Mucosa of stomach (tissue), 1 donor: ENCODE results near the gene NELL2.

ENCODE experiments used
- H3K27me3 ChIP-seq: one replicate; pipeline ENCODE4 v1.7.0; 2013; ENCODE audit warnings: mild to moderate bottlenecking, low read length; ENCODE audit not compliant: control insufficient read depth, insufficient read depth
- H3K36me3 ChIP-seq: one replicate; pipeline ENCODE4 v1.7.0; 2013; ENCODE audit warnings: low read length; ENCODE audit not compliant: control insufficient read depth, insufficient read depth
- H3K4me1 ChIP-seq: one replicate; pipeline ENCODE4 v1.7.0; 2013; ENCODE audit warnings: mild to moderate bottlenecking, low read length; ENCODE audit not compliant: control insufficient read depth, insufficient read depth
- H3K4me3 ChIP-seq: one replicate; pipeline ENCODE4 v1.7.0; 2013; ENCODE audit warnings: low read length
- H3K9ac ChIP-seq: one replicate; pipeline ENCODE4 v1.7.0; 2013; ENCODE audit warnings: mild to moderate bottlenecking, low read length, moderate library complexity
- H3K9me3 ChIP-seq: one replicate; pipeline ENCODE4 v1.7.0; 2013; ENCODE audit warnings: mild to moderate bottlenecking, low read length, moderate library complexity; ENCODE audit not compliant: control insufficient read depth
- donor health status: Pancreatic carcinoma.

Gene NELL2

DNA sequence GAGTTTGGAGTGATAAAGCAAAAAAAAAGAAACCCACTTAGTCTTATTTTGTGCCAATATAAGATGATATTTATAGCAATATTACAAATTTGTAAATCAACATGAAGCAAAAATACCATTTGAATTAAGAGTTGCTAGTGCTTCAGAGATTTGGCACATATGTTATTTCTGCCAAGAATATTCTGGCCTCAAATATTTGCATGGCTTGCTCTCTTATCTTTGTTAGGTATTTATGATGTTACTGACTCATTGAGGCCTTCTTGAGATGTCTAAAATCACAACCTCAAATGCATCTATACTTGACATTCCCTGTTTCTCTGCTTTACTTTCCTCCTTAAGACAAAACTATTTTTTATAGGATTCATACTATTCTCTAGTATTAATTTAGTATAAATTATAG, 301.5 kb downstream of the NELL2 start:
- no peaks in the 10 kb centered on the region for H3K27me3 ChIP-seq
- no peaks in the 10 kb centered on the region for H3K4me1 ChIP-seq
- H3K9ac ChIP-seq = no peak overlapping the region
- H3K36me3 ChIP-seq = no peaks in the 10 kb centered on the region
- no peaks in the 10 kb centered on the region for H3K9me3 ChIP-seq
- H3K4me3 ChIP-seq = no peak overlapping the region

DNA sequence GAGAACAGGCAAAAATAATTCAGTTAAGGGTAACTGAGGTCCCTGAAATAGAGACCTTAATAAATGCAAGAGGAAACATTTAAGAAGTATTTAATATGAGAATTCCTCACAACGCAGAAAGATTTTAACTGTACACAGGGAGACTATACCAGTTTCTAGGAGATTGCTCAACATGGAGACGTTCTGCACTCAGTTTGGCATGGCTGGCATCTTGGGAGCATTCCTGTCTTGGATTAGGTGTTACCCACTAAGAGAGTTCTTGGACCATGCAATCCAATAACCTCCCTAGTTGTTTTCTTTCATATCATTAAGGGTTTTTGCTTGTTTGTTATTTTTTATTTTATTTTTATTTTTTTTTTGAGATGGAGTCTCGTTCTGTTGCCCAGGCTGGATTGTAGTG, 302.4 kb downstream of the NELL2 start:
- Histone ChIP-seq H3K4me3 (no peak overlapping the region), H3K9ac (no peak overlapping the region), H3K27me3 (no peaks in the 10 kb centered on the region), H3K36me3 (no peaks in the 10 kb centered on the region), H3K4me1 (no peaks in the 10 kb centered on the region), H3K9me3 (no peaks in the 10 kb centered on the region)

DNA sequence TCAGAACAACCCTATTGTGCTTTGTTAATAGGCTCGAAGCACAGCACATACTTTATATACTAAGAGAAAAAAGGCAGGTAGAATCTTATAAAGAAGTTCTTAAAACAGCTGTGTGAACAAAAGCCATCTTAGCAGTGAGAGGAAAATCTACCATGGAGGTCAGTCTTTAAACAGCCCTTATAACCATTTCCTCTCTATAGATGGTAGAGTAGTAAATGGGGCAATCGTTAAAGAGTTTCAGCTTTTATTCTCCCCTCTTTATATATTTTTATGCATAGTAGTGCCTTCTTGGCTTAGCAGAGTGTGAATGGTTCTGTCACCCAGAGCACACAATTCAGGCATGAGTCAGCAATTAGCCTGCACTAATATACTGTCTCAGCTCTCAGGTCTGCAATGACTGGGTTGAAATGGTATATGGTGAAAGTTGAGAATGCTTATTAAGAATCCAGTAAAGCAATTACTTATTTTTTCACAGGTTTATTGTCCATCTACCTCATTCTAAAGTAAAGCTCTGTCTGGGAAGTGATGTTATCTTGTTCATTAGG, 305.0 kb downstream of the NELL2 start:
- Histone ChIP-seq H3K4me3 (no peak overlapping the region), H3K9ac (no peak overlapping the region), H3K36me3 (no peaks in the 10 kb centered on the region), H3K9me3 (no peaks in the 10 kb centered on the region), H3K4me1 (no peaks in the 10 kb centered on the region), H3K27me3 (no peaks in the 10 kb centered on the region)

DNA sequence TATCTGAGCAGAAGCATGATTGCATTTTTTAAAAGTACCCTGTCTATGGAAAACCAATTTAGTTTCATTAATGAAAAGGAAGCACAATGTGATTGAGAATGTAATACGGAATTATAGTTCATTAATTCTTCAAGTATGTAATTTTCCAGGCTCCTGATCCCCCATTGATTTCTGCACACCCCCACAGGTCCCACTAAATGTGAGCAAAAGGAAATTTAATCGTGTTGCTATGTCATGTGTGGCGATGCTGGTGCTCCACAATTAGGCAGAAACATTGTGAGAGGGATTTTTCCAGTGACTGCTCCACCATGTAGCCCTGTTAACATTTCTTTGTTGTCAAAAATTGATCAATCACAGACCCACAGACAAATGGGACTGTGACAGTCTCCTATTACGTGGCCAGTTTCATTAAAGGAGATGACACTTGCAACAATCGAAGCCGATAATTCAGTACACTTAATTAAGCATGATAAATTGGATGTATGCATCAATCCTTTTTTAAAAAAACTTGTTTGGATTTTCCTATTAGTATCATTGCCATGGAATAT, 306.0 kb downstream of the NELL2 start:
- Histone ChIP-seq H3K36me3 (no peaks in the 10 kb centered on the region), H3K27me3 (no peaks in the 10 kb centered on the region), H3K4me3 (no peak overlapping the region), H3K4me1 (no peaks in the 10 kb centered on the region), H3K9me3 (no peaks in the 10 kb centered on the region), H3K9ac (no peak overlapping the region)

DNA sequence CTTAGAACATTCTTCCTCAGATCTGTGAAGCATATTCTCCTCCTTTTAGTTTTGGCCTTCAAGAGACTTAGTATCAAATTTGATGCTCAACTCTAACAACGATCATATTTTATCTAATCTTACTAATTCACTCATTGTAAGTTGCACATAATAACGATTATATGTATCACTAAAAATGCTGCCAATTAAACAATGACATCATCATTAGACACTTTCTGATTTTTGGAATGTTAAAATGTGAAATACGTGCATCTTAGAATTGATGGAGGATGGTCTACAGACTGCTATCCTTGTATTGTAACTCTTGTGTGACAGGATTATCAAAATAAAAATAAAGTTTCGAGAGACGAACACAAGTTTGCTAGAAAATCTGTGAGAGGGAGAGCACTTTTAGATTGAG, 311.0 kb downstream of the NELL2 start:
- H3K4me1 ChIP-seq = no peaks in the 10 kb centered on the region
- no peak overlapping the region for H3K9ac ChIP-seq
- H3K9me3 ChIP-seq = no peaks in the 10 kb centered on the region
- H3K36me3 ChIP-seq = no peaks in the 10 kb centered on the region
- no peak overlapping the region for H3K4me3 ChIP-seq
- H3K27me3 ChIP-seq = no peaks in the 10 kb centered on the region

DNA sequence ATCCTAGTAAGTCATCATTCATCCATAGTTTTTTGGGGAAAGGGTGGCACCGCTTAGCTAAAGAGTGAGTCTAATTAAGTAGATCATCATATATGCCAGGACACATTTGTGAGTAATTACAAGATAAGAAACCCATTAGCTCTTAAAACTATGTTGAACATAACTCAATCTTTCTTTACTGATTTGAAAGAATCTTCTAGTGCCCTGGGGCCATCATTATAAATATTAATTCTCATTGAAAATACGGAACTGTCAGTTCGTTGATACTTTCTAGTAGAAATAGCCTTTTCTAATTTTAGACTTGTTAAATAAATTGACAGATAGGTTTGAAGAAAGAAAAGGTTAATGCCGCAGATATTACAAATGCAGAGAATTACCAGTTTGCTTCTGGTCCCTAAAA, 312.6 kb downstream of the NELL2 start:
- no peaks in the 10 kb centered on the region for H3K4me1 ChIP-seq
- no peaks in the 10 kb centered on the region for H3K27me3 ChIP-seq
- H3K36me3 ChIP-seq = no peaks in the 10 kb centered on the region
- no peaks in the 10 kb centered on the region for H3K9me3 ChIP-seq
- H3K4me3 ChIP-seq = no peak overlapping the region
- no peak overlapping the region for H3K9ac ChIP-seq

DNA sequence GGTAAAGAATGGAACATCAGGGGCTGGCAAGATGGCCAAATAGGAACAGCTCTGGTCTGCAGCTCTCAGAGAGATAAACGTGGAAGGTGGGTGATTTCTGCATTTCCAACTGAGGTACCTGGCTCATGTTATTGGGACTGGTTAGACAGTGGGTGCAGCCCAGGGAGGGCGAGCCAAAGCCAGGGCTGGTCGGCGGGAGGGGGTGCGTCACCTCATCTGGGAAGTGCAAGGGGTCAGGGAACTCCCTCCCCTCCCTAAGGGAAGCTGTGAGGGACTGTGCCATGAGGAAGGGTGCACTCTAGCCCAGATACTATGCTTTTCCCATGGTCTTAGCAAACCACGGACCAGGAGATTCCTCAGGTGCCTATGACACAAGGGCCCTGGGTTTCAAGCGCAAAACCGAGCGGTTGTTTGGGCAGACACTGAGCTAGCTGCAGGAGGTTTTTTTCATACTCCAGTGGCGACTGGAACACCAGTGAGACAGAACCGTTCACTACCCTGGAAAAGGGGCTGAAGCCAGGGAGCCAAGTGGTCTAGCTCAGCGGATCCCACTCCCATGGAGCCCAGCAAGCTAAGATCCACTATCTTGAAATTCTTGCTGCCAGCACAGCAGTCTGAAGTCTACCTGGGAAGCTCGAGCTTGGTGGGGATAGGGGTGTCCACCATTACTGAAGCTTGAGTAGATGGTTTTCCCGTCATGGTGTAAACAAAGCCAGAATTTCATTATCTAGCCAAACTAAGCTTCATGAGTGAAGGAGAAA, 317.6 kb downstream of the NELL2 start:
- Histone ChIP-seq H3K9ac (no peak overlapping the region), H3K4me3 (no peak overlapping the region), H3K9me3 (no peaks in the 10 kb centered on the region), H3K4me1 (no peaks in the 10 kb centered on the region), H3K27me3 (no peaks in the 10 kb centered on the region), H3K36me3 (no peaks in the 10 kb centered on the region)

DNA sequence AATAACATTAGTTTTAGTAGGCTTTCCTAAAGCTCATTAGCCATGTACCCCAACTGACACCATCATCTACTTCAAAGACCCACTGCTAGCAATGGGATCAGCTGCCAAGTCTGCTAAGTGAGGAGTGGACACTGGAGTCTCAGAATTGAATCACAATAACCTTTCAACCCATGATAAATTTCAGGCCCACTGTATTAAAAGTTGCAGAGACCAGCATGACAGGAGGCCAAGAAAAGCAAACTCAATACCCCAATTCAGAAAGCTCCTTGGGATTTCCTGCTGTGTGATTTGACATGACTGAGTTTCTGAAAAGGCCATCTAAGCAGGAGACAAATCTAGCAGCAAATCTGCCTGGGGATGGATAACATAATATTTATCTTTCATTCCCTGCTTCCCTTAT, 320.7 kb downstream of the NELL2 start:
- Histone ChIP-seq H3K9ac (no peak overlapping the region), H3K27me3 (no peaks in the 10 kb centered on the region), H3K9me3 (no peaks in the 10 kb centered on the region), H3K4me3 (no peak overlapping the region), H3K4me1 (no peaks in the 10 kb centered on the region), H3K36me3 (no peaks in the 10 kb centered on the region)

DNA sequence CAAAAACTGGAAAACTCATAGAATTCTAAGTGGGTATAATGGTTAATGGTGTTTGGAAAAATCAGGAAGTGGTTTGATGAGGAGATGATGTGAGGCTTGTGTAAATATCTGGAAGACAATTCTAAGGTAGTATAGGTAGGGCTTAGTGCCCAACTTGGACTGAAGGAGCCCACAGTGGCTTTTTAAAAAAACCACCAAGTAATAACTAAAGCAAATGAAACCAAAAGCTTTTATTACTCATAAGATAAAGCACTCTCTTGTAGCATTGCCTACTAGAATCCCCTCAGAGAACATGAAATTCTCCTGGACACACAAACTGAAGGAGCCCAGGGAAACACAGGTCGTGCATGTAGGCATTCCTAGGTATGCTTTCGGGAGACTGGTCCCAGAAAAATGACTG, 324.5 kb downstream of the NELL2 start:
- Histone ChIP-seq H3K9me3 (no peaks in the 10 kb centered on the region), H3K4me3 (no peak overlapping the region), H3K4me1 (no peaks in the 10 kb centered on the region), H3K9ac (no peak overlapping the region), H3K27me3 (no peaks in the 10 kb centered on the region), H3K36me3 (no peaks in the 10 kb centered on the region)

DNA sequence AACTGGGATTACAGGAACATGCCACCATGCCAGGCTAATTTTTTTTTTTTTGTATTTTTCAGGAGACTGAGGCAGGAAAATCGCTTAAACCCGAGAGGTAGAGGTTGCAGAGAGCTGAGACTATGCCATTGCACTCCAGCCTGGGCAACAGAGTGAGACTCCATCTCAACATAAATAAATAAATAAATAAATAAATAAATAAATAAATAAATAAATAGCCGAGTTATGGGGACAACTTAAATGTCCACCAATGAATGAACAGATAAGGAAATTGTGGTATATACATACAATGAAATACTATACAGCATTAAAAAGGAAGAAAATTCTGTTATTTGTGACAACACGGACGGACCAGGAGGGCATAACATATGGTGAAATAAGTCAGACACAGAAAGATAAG, 325.7 kb downstream of the NELL2 start:
- H3K4me3 ChIP-seq = no peak overlapping the region
- H3K9me3 ChIP-seq = no peaks in the 10 kb centered on the region
- no peaks in the 10 kb centered on the region for H3K36me3 ChIP-seq
- H3K9ac ChIP-seq = no peak overlapping the region
- no peaks in the 10 kb centered on the region for H3K27me3 ChIP-seq
- H3K4me1 ChIP-seq = no peaks in the 10 kb centered on the region

DNA sequence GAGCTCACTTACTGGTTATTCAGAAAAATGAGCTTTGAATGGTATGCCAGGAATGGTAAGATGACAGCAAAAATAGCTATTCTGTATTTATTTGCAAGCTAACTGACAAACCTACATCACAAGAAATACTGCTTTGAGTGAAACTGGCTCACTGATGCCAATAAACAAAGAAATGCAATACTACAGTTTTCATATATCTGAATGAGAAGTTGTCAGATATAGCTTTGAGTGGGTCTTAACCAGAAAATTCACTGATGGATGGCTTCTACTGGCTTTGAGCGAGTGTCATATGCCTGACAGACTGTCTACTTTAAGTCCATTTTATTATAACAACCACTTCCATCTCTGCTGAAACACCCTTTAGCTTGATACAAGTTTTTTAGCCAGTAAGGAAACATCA, 330.1 kb downstream of the NELL2 start:
- no peaks in the 10 kb centered on the region for H3K36me3 ChIP-seq
- no peak overlapping the region for H3K4me3 ChIP-seq
- no peaks in the 10 kb centered on the region for H3K4me1 ChIP-seq
- H3K9me3 ChIP-seq = no peaks in the 10 kb centered on the region
- H3K9ac ChIP-seq = no peak overlapping the region
- H3K27me3 ChIP-seq = no peaks in the 10 kb centered on the region

DNA sequence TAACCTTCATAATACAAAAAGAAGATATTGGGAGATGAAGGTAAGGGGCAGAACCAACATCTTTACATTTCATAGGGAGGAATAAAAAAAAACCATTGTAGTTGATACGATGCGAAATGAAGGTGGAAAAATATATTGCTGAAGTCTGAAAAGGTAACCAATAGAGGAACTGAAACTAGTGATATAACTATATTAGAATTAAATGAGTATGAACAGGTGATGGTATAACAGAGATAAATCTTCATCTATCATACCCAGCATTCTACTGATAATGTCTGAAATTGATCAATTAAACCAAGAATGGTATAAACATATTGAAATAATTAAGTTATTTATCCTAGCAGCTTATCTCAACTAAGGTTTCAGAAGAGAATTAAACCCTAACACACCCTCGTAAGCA, 332.1 kb downstream of the NELL2 start:
- Histone ChIP-seq H3K4me3 (no peak overlapping the region), H3K36me3 (no peaks in the 10 kb centered on the region), H3K9ac (no peak overlapping the region), H3K4me1 (no peaks in the 10 kb centered on the region), H3K27me3 (no peaks in the 10 kb centered on the region), H3K9me3 (no peaks in the 10 kb centered on the region)
